Naive thymus-derived CD4-positive, alpha-beta T cell (primary cell): ENCODE data around the gene SRPRB. TPM values are rescaled to one million over a fixed set of nuclear protein-coding genes. Genes with fewer than 3 reads are reported as not detected.

Source experiments
- ATAC-seq: fragments of 150-1000 bp; cut with Tn5 transposase; 2 replicates; pipeline ENCODE4 v1.10.0; 2021; ENCODE audit warnings: mild to moderate bottlenecking, moderate library complexity
- CTCF ChIA-PET: fragments of 350-600 bp; sonication (Branson Sonifier 250); formaldehyde crosslinking; loops from one replicate; lab custom pipeline; 2021; ENCODE audit warnings: antibody characterized with exemption; lab: Charles Lee
- POLR2A ChIA-PET: fragments of 350-600 bp; sonication (Branson Sonifier 250); formaldehyde crosslinking; loops from one replicate; lab custom pipeline; 2021; ENCODE audit warnings: antibody characterized with exemption, inconsistent platforms; lab: Charles Lee
- DNase-seq, 9 donors: peaks; one replicate each; pipeline versions ENCODE4 v3.0.0 to v3.0.0-alpha.2; 2020 to 2022; ENCODE audit warnings: mixed read lengths in 1 of 9
- H3K27ac ChIP-seq: one replicate; pipeline ENCODE4 v1.7.0; 2013; ENCODE audit warnings: mild to moderate bottlenecking, low read depth, low read length, moderate library complexity
- H3K27me3 ChIP-seq, 2 donors: one replicate each; pipeline ENCODE4 v1.7.0; 2013; ENCODE audit warnings: low read length in 2 of 2, mild to moderate bottlenecking in 2 of 2, moderate library complexity in 2 of 2; ENCODE audit not compliant: control insufficient read depth in 2 of 2, insufficient read depth in 2 of 2
- H3K36me3 ChIP-seq, 3 experiments: 1 replicate in 2 of 3; 2 replicates in 1 of 3; pipeline ENCODE4 v1.7.0; 2013; ENCODE audit warnings: low read length in 3 of 3, mild to moderate bottlenecking in 3 of 3, moderate library complexity in 1 of 3; ENCODE audit not compliant: insufficient read depth in 3 of 3, control insufficient read depth in 2 of 3
- H3K4me1 ChIP-seq, 2 donors: one replicate each; pipeline ENCODE4 v1.7.0; 2013; ENCODE audit warnings: low read length in 2 of 2, mild to moderate bottlenecking in 2 of 2, moderate library complexity in 1 of 2; ENCODE audit not compliant: control insufficient read depth in 2 of 2, insufficient read depth in 2 of 2
- H3K4me3 ChIP-seq: 2 replicates; pipeline ENCODE4 v1.7.0; 2013; ENCODE audit warnings: mild to moderate bottlenecking, low read length
- H3K9me3 ChIP-seq, 3 experiments: 1 replicate in 2 of 3; 2 replicates in 1 of 3; pipeline ENCODE4 v1.7.0; 2013; ENCODE audit warnings: low read length in 3 of 3; ENCODE audit not compliant: control insufficient read depth in 2 of 3
- H3K27ac Mint-ChIP-seq, 9 donors: one replicate each; pipeline ENCODE4 v1.8.0; 2020 to 2022; ENCODE audit warnings: mixed read lengths in 9 of 9, mild to moderate bottlenecking in 8 of 9, moderate library complexity in 5 of 9, inconsistent platforms in 2 of 9
- H3K27me3 Mint-ChIP-seq, 5 donors: one replicate each; pipeline ENCODE4 v1.8.0; 2021 to 2022; ENCODE audit warnings: mixed read lengths in 5 of 5, mild to moderate bottlenecking in 1 of 5
- H3K36me3 Mint-ChIP-seq, 5 donors: one replicate each; pipeline ENCODE4 v1.8.0; 2020 to 2022; ENCODE audit warnings: mixed read lengths in 5 of 5, mild to moderate bottlenecking in 3 of 5, inconsistent platforms in 1 of 5
- H3K4me1 Mint-ChIP-seq, 7 donors: one replicate each; pipeline ENCODE4 v1.8.0; 2020 to 2022; ENCODE audit warnings: mixed read lengths in 7 of 7, mild to moderate bottlenecking in 3 of 7, inconsistent platforms in 1 of 7
- H3K4me3 Mint-ChIP-seq, 10 donors: one replicate each; pipeline ENCODE4 v1.8.0; 2020 to 2022; ENCODE audit warnings: mild to moderate bottlenecking in 10 of 10, mixed read lengths in 10 of 10, moderate library complexity in 6 of 10, inconsistent platforms in 2 of 10
- H3K9me3 Mint-ChIP-seq, 11 donors: one replicate each; pipeline ENCODE4 v1.8.0; 2020 to 2022; ENCODE audit warnings: mixed read lengths in 11 of 11, mild to moderate bottlenecking in 4 of 11, inconsistent platforms in 1 of 11, moderate library complexity in 1 of 11
- intact Hi-C, 2 donors: fragments of 100-400 bp; cut with micrococcal nuclease; formaldehyde crosslinking; loops; one replicate each; pipeline ENCODE4 v1.15.1; 2023
- polyA plus RNA-seq, 2 donors: library from polyadenylated mRNA; unstranded; fragments of 300-500 nt; fragmentation: Illumina TruSeq; gene quantifications; one replicate each; pipeline ENCODE4 v1.2.3, GENCODE V29; 2021
- total RNA-seq, 6 experiments: library from RNA in 5 of 6; stranded (reverse) in 5 of 6; gene quantifications; 1 replicate in 5 of 6; 2 replicates in 1 of 6; pipeline ENCODE4 v1.2.3 and lab custom pipeline; 2021 to 2026

The SRPRB gene
- total and polyA plus RNA-seq, 7 experiments from 2014 or later = 27.4 to 63.3 (median 37.4) TPM

- Mint-ChIP-seq H3K36me3 (peaks cover 0 to 3% (median 0%) of the 10 kb centered on the region in 5 donors), H3K27ac (no peak overlapping the region), H3K27me3 (peaks cover 0 to 19% (median 7%) of the 10 kb centered on the region in 5 donors), H3K9me3 (no peaks in the 10 kb centered on the region), H3K4me1 (peaks cover 0 to 1% (median 0%) of the 10 kb centered on the region in 7 donors), H3K4me3 (no peak overlapping the region)
- H3K4me3 ChIP-seq = no peak overlapping the region
- no peak for ATAC-seq
- DNase-seq = no peak
- H3K27ac ChIP-seq = no peak overlapping the region
- H3K27me3 ChIP-seq = no peaks in the 10 kb centered on the region
- intact Hi-C loops = no loop called here
- POLR2A ChIA-PET = no interaction called here
- no peaks in the 10 kb centered on the region for H3K36me3 ChIP-seq
- no peaks in the 10 kb centered on the region for H3K4me1 ChIP-seq
- CTCF ChIA-PET = no interaction called here
- no peaks in the 10 kb centered on the region for H3K9me3 ChIP-seq
Measured at GRCh38 chr3:133767607-133768006, 38.0 kb upstream of the SRPRB start.

- Mint-ChIP-seq H3K4me1 (peaks cover 0 to 1% (median 0%) of the 10 kb centered on the region in 7 donors), H3K27ac (no peak overlapping the region), H3K27me3 (peaks cover 3 to 12% (median 9%) of the 10 kb centered on the region in 5 donors), H3K36me3 (peaks cover 0 to 3% (median 0%) of the 10 kb centered on the region in 5 donors), H3K9me3 (peaks cover 0 to 2% (median 0%) of the 10 kb centered on the region in 11 donors), H3K4me3 (no peak overlapping the region)
- Histone ChIP-seq H3K36me3 (no peaks in the 10 kb centered on the region), H3K4me1 (no peaks in the 10 kb centered on the region), H3K9me3 (no peaks in the 10 kb centered on the region), H3K27ac (no peak overlapping the region), H3K27me3 (no peaks in the 10 kb centered on the region), H3K4me3 (no peak overlapping the region)
- ChIA-PET POLR2A (no interaction called here), CTCF (no interaction called here)
- intact Hi-C loops = no loop called here
- DNase-seq (no peak), ATAC-seq (no peak)
Measured at GRCh38 chr3:133769536-133769935, 36.1 kb upstream of the SRPRB start.

GRCh38 chr3:133773732-133774131, 31.9 kb upstream of the SRPRB start:
- intact Hi-C loops = no loop called here
- POLR2A ChIA-PET = no interaction called here
- Histone ChIP-seq H3K9me3 (no peaks in the 10 kb centered on the region), H3K4me1 (no peaks in the 10 kb centered on the region), H3K27me3 (no peaks in the 10 kb centered on the region), H3K4me3 (no peak overlapping the region), H3K36me3 (no peaks in the 10 kb centered on the region), H3K27ac (no peak overlapping the region)
- ATAC-seq (no peak), DNase-seq (no peak)
- Mint-ChIP-seq H3K9me3 (peaks cover 0 to 2% (median 0%) of the 10 kb centered on the region in 11 donors), H3K4me3 (no peak overlapping the region), H3K4me1 (peaks cover 0 to 1% (median 0%) of the 10 kb centered on the region in 7 donors), H3K27me3 (peaks cover 4 to 19% (median 16%) of the 10 kb centered on the region in 5 donors), H3K27ac (no peak overlapping the region), H3K36me3 (peaks cover 0 to 3% (median 0%) of the 10 kb centered on the region in 5 donors)
- CTCF ChIA-PET = no interaction called here

GRCh38 chr3:133775309-133775708, 30.3 kb upstream of the SRPRB start:
- CTCF ChIA-PET = no interaction called here
- H3K27me3 ChIP-seq = no peaks in the 10 kb centered on the region
- H3K9me3 ChIP-seq = no peaks in the 10 kb centered on the region
- H3K9me3 Mint-ChIP-seq = peaks cover 0 to 2% (median 0%) of the 10 kb centered on the region in 11 donors
- no peaks in the 10 kb centered on the region for H3K36me3 ChIP-seq
- peaks cover 11 to 35% (median 26%) of the 10 kb centered on the region in 5 donors for H3K27me3 Mint-ChIP-seq
- no peak for ATAC-seq
- no peak overlapping the region for H3K4me3 Mint-ChIP-seq
- intact Hi-C loops = no loop called here
- POLR2A ChIA-PET = no interaction called here
- H3K4me3 ChIP-seq = no peak overlapping the region
- no peak for DNase-seq
- H3K36me3 Mint-ChIP-seq = peaks cover 0 to 3% (median 0%) of the 10 kb centered on the region in 5 donors
- no peaks in the 10 kb centered on the region for H3K4me1 ChIP-seq
- no peak overlapping the region for H3K27ac Mint-ChIP-seq
- peaks cover 0 to 1% (median 0%) of the 10 kb centered on the region in 7 donors for H3K4me1 Mint-ChIP-seq
- H3K27ac ChIP-seq = no peak overlapping the region

- Mint-ChIP-seq H3K4me1 (no peaks in the 10 kb centered on the region), H3K36me3 (peaks cover 0 to 3% (median 0%) of the 10 kb centered on the region in 5 donors), H3K9me3 (peaks cover 0 to 2% (median 0%) of the 10 kb centered on the region in 11 donors), H3K27ac (no peak overlapping the region), H3K4me3 (no peak overlapping the region), H3K27me3 (peaks cover 11 to 35% (median 26%) of the 10 kb centered on the region in 5 donors)
- Histone ChIP-seq H3K27ac (no peak overlapping the region), H3K4me1 (no peaks in the 10 kb centered on the region), H3K36me3 (no peaks in the 10 kb centered on the region), H3K4me3 (no peak overlapping the region), H3K9me3 (no peaks in the 10 kb centered on the region), H3K27me3 (no peaks in the 10 kb centered on the region)
- intact Hi-C loops = no loop called here
- no peak for DNase-seq
- ChIA-PET POLR2A (no interaction called here), CTCF (no interaction called here)
- ATAC-seq = no peak
Measured at GRCh38 chr3:133775835-133776234, 29.8 kb upstream of the SRPRB start.

- Mint-ChIP-seq H3K27ac (no peak overlapping the region), H3K4me1 (no peaks in the 10 kb centered on the region), H3K36me3 (peaks cover 0 to under 1% (median 0%) of the 10 kb centered on the region in 5 donors), H3K27me3 (peaks cover 16 to 37% (median 32%) of the 10 kb centered on the region in 5 donors), H3K4me3 (no peak overlapping the region), H3K9me3 (peaks cover 0 to 2% (median 0%) of the 10 kb centered on the region in 11 donors)
- H3K27ac ChIP-seq = no peak overlapping the region
- intact Hi-C loops = no loop called here
- no peaks in the 10 kb centered on the region for H3K4me1 ChIP-seq
- H3K9me3 ChIP-seq = no peaks in the 10 kb centered on the region
- H3K36me3 ChIP-seq = no peaks in the 10 kb centered on the region
- ChIA-PET CTCF (no interaction called here), POLR2A (no interaction called here)
- ATAC-seq = no peak
- no peaks in the 10 kb centered on the region for H3K27me3 ChIP-seq
- DNase-seq = no peak
- no peak overlapping the region for H3K4me3 ChIP-seq
Measured at GRCh38 chr3:133776794-133777438, 28.7 kb upstream of the SRPRB start.
